Stimulated activated CD8-positive, alpha-beta memory T cell treated with anti-CD3 and anti-CD28 coated beads, Interleukin-12 subunit alpha, Interleukin-12 subunit beta, amount 100 ng/mL, for 24 hours (primary cell): ENCODE results near the gene NRAS.
A peak's percentile ranks its signal among the peaks of the same experiment; 100 is the strongest.

Experiments used
- DNase-seq: peaks from one replicate; pipeline ENCODE4 v3.0.0-alpha.2; 2020; ENCODE audit errors: extremely low read depth

Gene NRAS

GRCh38 chr1:114677691-114678090 lies 38.9 kb downstream of the NRAS start:
- no peak for DNase-seq

- DNase-seq = no peak
These were observed 40.5 kb downstream of the NRAS start for GRCh38 chr1:114676115-114676514.

GRCh38 chr1:114671939-114672275 lies 44.7 kb downstream of the NRAS start:
- no peak for DNase-seq

GRCh38 chr1:114671011-114671938 lies 45.3 kb downstream of the NRAS start:
- DNase-seq = no peak

- DNase-seq = peak; percentile 75
These were observed 46.2 kb downstream of the NRAS start for GRCh38 chr1:114670083-114671010.

- DNase-seq = no peak
These were observed 46.9 kb downstream of the NRAS start, which contains the start of gene DENND2C for GRCh38 chr1:114669562-114670082. Gene DENND2C (minus strand): TSS chr1:114670049. CDS start chr1:114625984, 44,065 bp downstream.

GRCh38 chr1:114668784-114669561 lies 47.6 kb downstream of the NRAS start:
- no peak for DNase-seq

- DNase-seq = no peak
These were observed 48.2 kb downstream of the NRAS start for GRCh38 chr1:114668373-114668772.

GRCh38 chr1:114666954-114667353 lies 49.6 kb downstream of the NRAS start:
- DNase-seq = no peak

- no peak for DNase-seq
These were observed 56.3 kb downstream of the NRAS start for GRCh38 chr1:114660238-114660637.
